Neural cell (in vitro differentiated cells): ENCODE data around the gene TSNAXIP1.

Experiments
- EP300 ChIP-seq: fragments of 450-650 bp; conservative IDR thresholded peaks from 2 replicates; pipeline ENCODE4 v1.6.1; 2014; ENCODE audit warnings: antibody characterized with exemption, mild to moderate bottlenecking, moderate library complexity; ENCODE audit not compliant: poor library complexity, severe bottlenecking
- EZH2 ChIP-seq: fragments of 200-600, 300-800 bp; shearing (Covaris generic), sonication (generic); IDR thresholded peaks from 2 replicates; pipeline ENCODE4 v1.6.1; 2014; ENCODE audit warnings: antibody characterized with exemption, low read length, borderline replicate concordance, mild to moderate bottlenecking; ENCODE audit not compliant: insufficient read depth, poor library complexity, severe bottlenecking
- POLR2AphosphoS5 ChIP-seq: IDR thresholded peaks from 2 replicates; pipeline ENCODE4 v1.6.1; 2012
- RAD21 ChIP-seq: fragments of 450-650 bp; conservative IDR thresholded peaks from 2 replicates; pipeline ENCODE4 v1.6.1; 2014; ENCODE audit warnings: antibody characterized with exemption, mild to moderate bottlenecking, moderate library complexity
- TF ChIP-seq, protein P1 (sequence below): fragments of 450-650 bp; IDR thresholded peaks from 2 replicates; pipeline ENCODE4 v1.5.1; 2014; ENCODE audit warnings: antibody characterized with exemption, mild to moderate bottlenecking, moderate library complexity; ENCODE audit not compliant: poor library complexity, severe bottlenecking

DNA sequence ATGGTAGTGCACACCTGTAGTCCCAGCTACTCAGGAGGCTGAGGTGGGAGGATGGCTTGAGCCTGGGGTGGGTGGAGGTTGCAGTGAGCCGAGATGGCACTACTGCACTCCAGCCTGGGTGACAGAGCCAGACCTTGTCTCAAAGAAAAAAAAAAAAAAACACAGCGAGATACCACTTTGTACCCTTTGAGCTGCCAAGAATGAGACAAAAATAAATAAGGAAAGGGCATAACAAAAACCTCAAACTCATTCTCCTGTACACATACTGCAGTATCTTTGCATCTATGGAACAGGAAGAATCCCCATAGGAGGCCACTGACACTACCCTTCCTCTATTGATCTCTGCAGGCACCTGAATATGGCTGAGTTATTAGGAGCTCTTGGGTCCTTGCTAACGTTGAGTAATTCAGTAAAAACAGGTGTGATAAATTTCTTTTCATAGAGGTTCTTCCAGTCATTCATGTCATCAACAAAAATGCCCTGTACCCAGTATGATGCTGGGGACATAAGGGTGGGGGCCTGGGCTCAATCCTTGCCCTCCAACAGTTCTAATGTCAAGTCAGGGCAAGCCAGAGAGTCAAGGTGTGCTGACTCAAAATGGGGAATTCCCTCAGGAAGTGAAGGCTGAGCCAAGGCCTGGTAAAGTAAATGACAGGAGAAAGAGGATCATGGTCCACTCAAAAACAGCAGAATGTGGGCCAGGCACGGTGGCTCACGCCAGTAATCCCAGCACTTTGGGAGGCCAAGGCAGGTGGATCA is 27.3 kb upstream of the TSNAXIP1 start:
- no peak for TF ChIP-seq RAD21
- TF ChIP-seq POLR2AphosphoS5: no peak
- TF ChIP-seq, protein P1, sequence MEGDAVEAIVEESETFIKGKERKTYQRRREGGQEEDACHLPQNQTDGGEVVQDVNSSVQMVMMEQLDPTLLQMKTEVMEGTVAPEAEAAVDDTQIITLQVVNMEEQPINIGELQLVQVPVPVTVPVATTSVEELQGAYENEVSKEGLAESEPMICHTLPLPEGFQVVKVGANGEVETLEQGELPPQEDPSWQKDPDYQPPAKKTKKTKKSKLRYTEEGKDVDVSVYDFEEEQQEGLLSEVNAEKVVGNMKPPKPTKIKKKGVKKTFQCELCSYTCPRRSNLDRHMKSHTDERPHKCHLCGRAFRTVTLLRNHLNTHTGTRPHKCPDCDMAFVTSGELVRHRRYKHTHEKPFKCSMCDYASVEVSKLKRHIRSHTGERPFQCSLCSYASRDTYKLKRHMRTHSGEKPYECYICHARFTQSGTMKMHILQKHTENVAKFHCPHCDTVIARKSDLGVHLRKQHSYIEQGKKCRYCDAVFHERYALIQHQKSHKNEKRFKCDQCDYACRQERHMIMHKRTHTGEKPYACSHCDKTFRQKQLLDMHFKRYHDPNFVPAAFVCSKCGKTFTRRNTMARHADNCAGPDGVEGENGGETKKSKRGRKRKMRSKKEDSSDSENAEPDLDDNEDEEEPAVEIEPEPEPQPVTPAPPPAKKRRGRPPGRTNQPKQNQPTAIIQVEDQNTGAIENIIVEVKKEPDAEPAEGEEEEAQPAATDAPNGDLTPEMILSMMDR: no peak
- no peak for TF ChIP-seq EP300
- no peak for TF ChIP-seq EZH2
